Stomach (tissue), 9 donors: ENCODE data around the gene MGAT4D. TPM values are rescaled to one million over a fixed set of nuclear protein-coding genes. Genes with fewer than 3 reads are reported as not detected.
"Not testable (repeated sequence)": the region's sequence is repeated elsewhere in the genome, so short reads cannot be mapped to it uniquely, and the experiment has no call there.

Source experiments
- DNase-seq, 2 donors: peaks; one replicate each; pipeline versions ENCODE4 v3.0.0 to v3.0.0-alpha.2; 2013 to 2019
- H3K27ac ChIP-seq, 5 donors: fragments of 200-600 bp in 4 of 5; sonication (generic) in 4 of 5; one replicate each; pipeline ENCODE4 v1.5.1; 2013 to 2019; ENCODE audit warnings: mild to moderate bottlenecking in 1 of 5, moderate library complexity in 1 of 5
- H3K27me3 ChIP-seq, 3 donors: fragments of 200-600 bp; sonication (generic); one replicate each; pipeline ENCODE4 v1.5.1; 2017 to 2019; ENCODE audit warnings: mixed run types in 1 of 3
- H3K36me3 ChIP-seq, 4 donors: fragments of 200-600 bp; sonication (generic); 1 replicate in 3 of 4; 2 replicates in 1 of 4; pipeline ENCODE4 v1.5.1; 2016 to 2019
- H3K4me1 ChIP-seq, 4 donors: fragments of 200-600 bp; sonication (generic); one replicate each; pipeline ENCODE4 v1.5.1; 2016 to 2019
- H3K4me3 ChIP-seq, 4 donors: fragments of 200-600 bp; sonication (generic) in 3 of 4; one replicate each; pipeline ENCODE4 v1.5.1; 2016 to 2019; ENCODE audit warnings: mild to moderate bottlenecking in 1 of 4
- H3K9me3 ChIP-seq, 4 donors: fragments of 200-600 bp; sonication (generic); one replicate each; pipeline ENCODE4 v1.5.1; 2016 to 2019
- EP300 ChIP-seq: sonication (generic); formaldehyde crosslinking; IDR thresholded peaks from one replicate; pipeline ENCODE4 v1.6.1; 2017; ENCODE audit warnings: antibody characterized with exemption
- POLR2A ChIP-seq, 4 donors: fragments of 450-650 bp; IDR thresholded peaks; one replicate each; pipeline ENCODE4 v1.6.1; 2016; ENCODE audit warnings: antibody characterized with exemption in 4 of 4, control low read depth in 2 of 4, mild to moderate bottlenecking in 1 of 4, moderate library complexity in 1 of 4
- POLR2AphosphoS5 ChIP-seq, 3 donors: sonication (generic); formaldehyde crosslinking; IDR thresholded peaks; one replicate each; pipeline ENCODE4 v1.6.1; 2016; ENCODE audit warnings: antibody characterized with exemption in 3 of 3
- WGBS, 5 donors: extraction: QIAGEN DNeasy Blood & Tissue Kit in 3 of 5; methylation state at CpG; one replicate each; pipeline versions ENCODE4 v1.1.5 to v1.1.7; 2013 to 2018; 5-methylcytosine and 5-hydroxymethylcytosine counted together
- intact Hi-C: fragments of 100-400 bp; cut with DNase I; formaldehyde crosslinking; loops from one replicate; pipeline ENCODE4 v1.15.1; 2023; ENCODE audit warnings: low total_unique reads
- polyA plus RNA-seq, 3 donors: library from polyadenylated mRNA; stranded (reverse); fragments of 200-250 nt; gene quantifications; one replicate each; pipeline ENCODE4 v1.2.3, GENCODE V29; 2013
- total RNA-seq, 5 donors: library from RNA; depleted of rRNA; stranded (reverse); fragments of >200 nt; gene quantifications; one replicate each; pipeline versions ENCODE4 v1.1.0 to v1.2.3, GENCODE V29; 2014 to 2016
- TF ChIP-seq, protein P1 (sequence below), 7 experiments: fragments of 450-650 bp in 4 of 7; fragments of 200-600 bp in 3 of 7; sonication (generic) in 3 of 7; IDR thresholded peaks; one replicate each; pipeline ENCODE4 v1.5.1; 2016 to 2019; ENCODE audit warnings: antibody characterized with exemption in 7 of 7, control low read depth in 2 of 7, mild to moderate bottlenecking in 1 of 7
- donor health status: healthy with polysubstance abuse.
- donor health status: Bipolar disorder and iron deficiency.
- donor health status: healthy.

The MGAT4D gene
- total and polyA plus RNA-seq, 8 donors: not detected

DNA sequence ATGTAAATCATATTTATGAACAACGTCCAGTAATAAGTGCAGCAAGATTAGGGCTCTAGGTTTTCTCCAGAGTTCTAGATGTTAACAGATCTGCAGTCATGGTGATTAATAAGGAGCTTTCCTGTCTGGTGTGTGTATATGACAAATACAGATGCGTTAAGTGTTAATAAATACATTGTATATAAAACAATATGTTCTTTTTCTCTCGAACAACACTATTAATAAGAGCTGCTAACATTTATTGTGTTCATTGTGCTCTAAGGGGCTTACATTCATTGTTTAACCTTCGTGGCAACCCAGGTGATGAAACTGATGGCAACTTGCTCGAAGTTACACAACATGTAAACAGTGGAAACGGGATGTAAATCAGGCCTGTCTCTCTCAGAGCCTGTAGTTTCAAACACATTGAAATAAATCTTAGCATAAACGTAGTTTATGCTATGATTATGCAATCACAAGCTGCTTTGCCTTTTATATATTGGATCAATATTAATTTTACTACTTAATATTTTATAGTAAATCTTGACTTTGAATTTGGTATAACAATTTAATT, 70.1 kb downstream of the MGAT4D start:
- H3K4me3 ChIP-seq: peak overlapping the region; percentile 62 to 93 (median 76)
- 29 to 44% (median 44%) methylated on average over 7 of the region's 7 CpGs for WGBS, 5 donors
- no peaks in the 10 kb centered on the region for H3K9me3 ChIP-seq
- intact Hi-C loops: no loop called here
- peaks cover 7 to 21% (median 17%) of the 10 kb centered on the region in 4 donors for H3K4me1 ChIP-seq
- TF ChIP-seq POLR2AphosphoS5 (IDR thresholded peaks at IDR 0.05) (no peak), POLR2A (IDR thresholded peaks at IDR 0.05) (no peak), EP300 (no peak)
- TF ChIP-seq, protein P1, sequence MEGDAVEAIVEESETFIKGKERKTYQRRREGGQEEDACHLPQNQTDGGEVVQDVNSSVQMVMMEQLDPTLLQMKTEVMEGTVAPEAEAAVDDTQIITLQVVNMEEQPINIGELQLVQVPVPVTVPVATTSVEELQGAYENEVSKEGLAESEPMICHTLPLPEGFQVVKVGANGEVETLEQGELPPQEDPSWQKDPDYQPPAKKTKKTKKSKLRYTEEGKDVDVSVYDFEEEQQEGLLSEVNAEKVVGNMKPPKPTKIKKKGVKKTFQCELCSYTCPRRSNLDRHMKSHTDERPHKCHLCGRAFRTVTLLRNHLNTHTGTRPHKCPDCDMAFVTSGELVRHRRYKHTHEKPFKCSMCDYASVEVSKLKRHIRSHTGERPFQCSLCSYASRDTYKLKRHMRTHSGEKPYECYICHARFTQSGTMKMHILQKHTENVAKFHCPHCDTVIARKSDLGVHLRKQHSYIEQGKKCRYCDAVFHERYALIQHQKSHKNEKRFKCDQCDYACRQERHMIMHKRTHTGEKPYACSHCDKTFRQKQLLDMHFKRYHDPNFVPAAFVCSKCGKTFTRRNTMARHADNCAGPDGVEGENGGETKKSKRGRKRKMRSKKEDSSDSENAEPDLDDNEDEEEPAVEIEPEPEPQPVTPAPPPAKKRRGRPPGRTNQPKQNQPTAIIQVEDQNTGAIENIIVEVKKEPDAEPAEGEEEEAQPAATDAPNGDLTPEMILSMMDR (IDR thresholded peaks at IDR 0.05): no peak
- peaks cover 0 to 15% (median 14%) of the 10 kb centered on the region in 3 donors for H3K27me3 ChIP-seq
- DNase-seq: peak in 1 of 2 donors; percentile 14
- peak overlapping the region in 1 of 5 donors; percentile 52 for H3K27ac ChIP-seq
- H3K36me3 ChIP-seq: no peaks in the 10 kb centered on the region

DNA sequence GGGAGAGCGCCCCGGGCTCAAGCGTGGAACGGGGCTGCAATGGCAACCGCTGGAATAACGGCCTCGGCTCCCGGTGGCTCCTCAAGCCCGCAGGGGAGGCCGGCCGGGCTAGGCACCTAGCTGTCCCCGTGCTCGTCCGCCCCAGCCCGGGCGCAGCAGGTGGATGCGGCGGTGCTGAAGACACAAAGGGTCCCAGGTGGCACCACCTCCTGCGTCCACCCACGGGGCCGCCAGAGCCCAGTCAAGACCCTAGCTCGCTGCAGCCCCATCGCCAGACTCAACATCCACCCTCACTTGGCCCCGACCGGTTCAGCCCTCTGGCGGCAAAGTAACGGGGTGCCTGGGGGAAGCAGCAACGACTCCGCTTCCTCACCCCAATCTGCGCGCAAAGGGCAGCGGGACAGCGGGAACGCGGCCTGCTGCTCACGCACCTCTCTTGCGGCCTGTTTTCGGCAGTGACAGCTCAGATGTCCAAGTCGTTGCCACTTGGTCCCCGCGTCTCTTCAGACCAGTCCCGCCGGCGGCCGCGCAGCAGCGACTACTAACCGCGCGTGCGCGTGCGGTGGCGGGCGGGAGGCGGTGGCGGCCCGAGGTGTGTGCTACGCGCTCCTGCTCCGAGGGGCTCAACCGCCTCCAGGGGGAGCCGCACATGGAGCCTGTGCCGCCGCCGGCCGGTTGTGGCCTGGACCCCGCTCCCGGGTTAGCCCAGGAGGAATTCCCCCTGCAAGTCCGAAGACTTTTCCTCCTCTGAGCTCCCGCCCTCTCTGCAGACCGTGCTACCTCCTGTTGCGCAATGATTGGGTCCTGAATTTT, 70.8 kb downstream of the MGAT4D start, which contains the start of gene CLGN:
CLGN (minus strand) TSS at position 543 of the 813 bp plus-strand sequence. CDS start 14,570 bp downstream, outside the sequence.
- Histone ChIP-seq H3K27me3 (peaks cover 0 to 15% (median 14%) of the 10 kb centered on the region in 3 donors), H3K4me3 (peak within 1 kb of the TSS; percentile 62 to 93 (median 76)), H3K9me3 (no peaks in the 10 kb centered on the region), H3K4me1 (peaks cover 7 to 21% (median 17%) of the 10 kb centered on the region in 4 donors), H3K27ac (peak within 1 kb of the TSS in 3 of 5 donors; percentile 14 to 52 (median 50)), H3K36me3 (no peaks in the 10 kb centered on the region)
- 1 to 2% (median 1%) methylated on average over 20 to 73 of the region's 73 CpGs for WGBS, 5 donors
- peak; percentile 62 to 93 for DNase-seq
- TF ChIP-seq POLR2A (IDR thresholded peaks at IDR 0.05) (no peak), EP300 (no peak), POLR2AphosphoS5 (IDR thresholded peaks at IDR 0.05) (no peak)
- TF ChIP-seq, protein P1 (IDR thresholded peaks at IDR 0.05): peak in 3 of 7 experiments; percentile 5 to 35 (median 29)
- intact Hi-C loops: no loop called here

GRCh38 chr4:140426610-140427105, 71.4 kb downstream of the MGAT4D start:
- no peak for DNase-seq
- Histone ChIP-seq H3K4me3 (peak overlapping the region; percentile 62 to 93 (median 76)), H3K4me1 (peaks cover 7 to 21% (median 17%) of the 10 kb centered on the region in 4 donors), H3K27ac (peak overlapping the region in 3 of 5 donors; percentile 14 to 52 (median 50)), H3K9me3 (no peaks in the 10 kb centered on the region), H3K27me3 (peaks cover 0 to 15% (median 14%) of the 10 kb centered on the region in 3 donors), H3K36me3 (no peaks in the 10 kb centered on the region)
- intact Hi-C loops: no loop called here
- TF ChIP-seq EP300 (no peak), POLR2AphosphoS5 (IDR thresholded peaks at IDR 0.05) (no peak), POLR2A (IDR thresholded peaks at IDR 0.05) (no peak)
- TF ChIP-seq, protein P1 (IDR thresholded peaks at IDR 0.05): no peak
- 7 to 23% (median 9%) methylated on average over 14 to 23 of the region's 23 CpGs for WGBS, 5 donors

- no peaks in the 10 kb centered on the region for H3K36me3 ChIP-seq
- H3K9me3 ChIP-seq: no peaks in the 10 kb centered on the region
- H3K27ac ChIP-seq: no peak overlapping the region
- H3K27me3 ChIP-seq: peaks cover 0 to 15% (median 14%) of the 10 kb centered on the region in 3 donors
- TF ChIP-seq POLR2A (IDR thresholded peaks at IDR 0.05) (no peak), POLR2AphosphoS5 (IDR thresholded peaks at IDR 0.05) (no peak), EP300 (no peak)
- TF ChIP-seq, protein P1 (IDR thresholded peaks at IDR 0.05): no peak
- peaks cover 7 to 17% (median 17%) of the 10 kb centered on the region in 4 donors for H3K4me1 ChIP-seq
- intact Hi-C loops: no loop called here
- no peak overlapping the region for H3K4me3 ChIP-seq
- no peak for DNase-seq
Observed at GRCh38 chr4:140423106-140423505, 75.0 kb downstream of the MGAT4D start.

DNA sequence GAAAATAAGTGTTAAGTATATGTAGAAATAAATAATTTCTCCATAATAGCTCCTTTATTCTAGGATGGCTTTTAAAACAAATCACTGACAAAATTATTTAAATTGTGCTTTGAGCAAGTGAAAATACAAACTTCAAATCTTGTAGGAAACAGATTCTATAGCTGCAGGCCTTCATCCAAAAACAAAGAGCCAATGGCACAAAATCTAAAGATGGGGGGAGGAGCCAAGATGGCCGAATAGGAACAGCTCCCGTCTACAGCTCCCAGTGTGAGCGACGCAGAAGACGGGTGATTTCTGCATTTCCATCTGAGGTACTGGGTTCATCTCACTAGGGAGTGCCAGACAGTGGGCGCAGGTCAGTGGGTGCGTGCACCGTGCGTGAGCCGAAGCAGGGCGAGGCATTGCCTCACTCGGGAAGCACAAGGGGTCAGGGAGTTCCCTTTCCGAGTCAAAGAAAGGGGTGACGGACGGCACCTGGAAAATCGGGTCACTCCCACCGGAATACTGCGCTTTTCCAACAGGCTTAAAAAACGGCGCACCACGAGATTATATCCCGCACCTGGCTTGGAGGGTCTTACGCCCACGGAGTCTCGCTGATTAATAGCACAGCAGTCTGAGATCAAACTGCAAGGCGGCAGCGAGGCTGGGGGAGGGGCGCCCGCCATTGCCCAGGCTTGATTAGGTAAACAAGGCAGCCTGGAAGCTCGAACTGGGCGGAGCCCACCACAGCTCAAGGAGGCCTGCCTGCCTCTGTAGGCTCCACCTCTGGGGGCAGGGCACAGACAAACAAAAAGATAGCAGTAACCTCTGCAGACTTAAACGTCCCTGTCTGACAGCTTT, 84.7 kb downstream of the MGAT4D start:
- intact Hi-C loops, H3K36me3 ChIP-seq, H3K27ac ChIP-seq, H3K27me3 ChIP-seq, H3K9me3 ChIP-seq, H3K4me3 ChIP-seq, H3K4me1 ChIP-seq, DNase-seq: not testable (repeated sequence)
- WGBS, 5 donors: 81 to 92% (median 87%) methylated on average over 24 to 31 of the region's 32 CpGs
